NOMO-1 treated with DMSO at 0.1 percent for 48 hours (cell line): ENCODE data around the gene BCL7C.
A peak's percentile ranks its signal among the peaks of the same experiment; 100 is the strongest.

Experiments
- DNase-seq: peaks from one replicate; lab custom pipeline; 2025; ENCODE audit not compliant: unreplicated experiment; lab: John Stamatoyannopoulos, UW

Gene BCL7C

GRCh38 chr16:30922960-30923535 is 29.2 kb upstream of the BCL7C start:
- DNase-seq = peak; percentile 99

- DNase-seq = peak; percentile 99
Observed at GRCh38 chr16:30922420-30922959, 28.6 kb upstream of the BCL7C start.

GRCh38 chr16:30921748-30922419 is 28.0 kb upstream of the BCL7C start:
- peak; percentile 83 for DNase-seq

- no peak for DNase-seq
Observed at GRCh38 chr16:30921459-30921747, 27.5 kb upstream of the BCL7C start.

GRCh38 chr16:30920891-30921290 is 27.0 kb upstream of the BCL7C start:
- DNase-seq = no peak

- no peak for DNase-seq
Observed at GRCh38 chr16:30918614-30919013, 24.7 kb upstream of the BCL7C start.

- DNase-seq = no peak
Observed at GRCh38 chr16:30914830-30915229, 21.0 kb upstream of the BCL7C start.

- DNase-seq = no peak
Observed at GRCh38 chr16:30912794-30913412, 19.0 kb upstream of the BCL7C start.

GRCh38 chr16:30910427-30911029 is 16.7 kb upstream of the BCL7C start:
- no peak for DNase-seq

- no peak for DNase-seq
Observed at GRCh38 chr16:30907064-30907463, 13.2 kb upstream of the BCL7C start.

GRCh38 chr16:30904114-30904780 is 10.4 kb upstream of the BCL7C start:
- peak; percentile 65 for DNase-seq

- DNase-seq = peak; percentile 96
Observed at GRCh38 chr16:30903596-30903995, 9.7 kb upstream of the BCL7C start.

- DNase-seq = no peak
Observed at GRCh38 chr16:30903002-30903401, 9.1 kb upstream of the BCL7C start.

- DNase-seq = peak; percentile 75
Observed at GRCh38 chr16:30902029-30902972, 8.4 kb upstream of the BCL7C start.

- no peak for DNase-seq
Observed at GRCh38 chr16:30901201-30902028, 7.5 kb upstream of the BCL7C start.

GRCh38 chr16:30900588-30900987 is 6.7 kb upstream of the BCL7C start:
- no peak for DNase-seq

- no peak for DNase-seq
Observed at GRCh38 chr16:30899794-30900193, 5.9 kb upstream of the BCL7C start.

- DNase-seq = peak; percentile 72
Observed at GRCh38 chr16:30896889-30897733, 3.2 kb upstream of the BCL7C start.
